ENCODE measurements around the gene DMRTC2. TPM values are rescaled to one million over a fixed set of nuclear protein-coding genes. Genes with fewer than 3 reads are reported as not detected.
A peak's percentile ranks its signal among the peaks of the same experiment; 100 is the strongest.

DMRTC2 gene
- total and polyA plus RNA-seq, 2 of the 8 experiments (the other 6 are each of a cell fraction or from before 2014, with no cell fraction given): not detected

GRCh38 chr19:41851456-41851855, 6.6 kb downstream of the DMRTC2 start:
- H4K91ac ChIP-seq (replicated peaks; ENCODE audit: insufficient read length, low read length): no peak overlapping the region
- H3K27ac ChIP-seq (ENCODE audit: low read depth, low read length): no peak overlapping the region
- H3K27me3 ChIP-seq (replicated peaks in 1 of 4; ENCODE audit: control insufficient read depth in 3 of 4, extremely low read depth in 1 of 4, insufficient read depth in 3 of 4, low read length in 3 of 4): no peaks in the 10 kb centered on the region
- H3K23me2 ChIP-seq (ENCODE audit: low read depth, low read length): no peaks in the 10 kb centered on the region
- H3K18ac ChIP-seq (ENCODE audit: extremely low read depth, low read length): no peak overlapping the region
- H3K9ac ChIP-seq (replicated peaks in 1 of 4; ENCODE audit: extremely low read depth in 1 of 4, low read depth in 3 of 4, low read length in 3 of 4): no peak overlapping the region
- no peak overlapping the region for H3K4me3 ChIP-seq (ENCODE audit: extremely low read depth in 1 of 4, insufficient read depth in 2 of 4, low read depth in 3 of 4, low read length in 4 of 4)
- H2BK5ac ChIP-seq (ENCODE audit: low read depth, low read length): no peak overlapping the region
- H3K56ac ChIP-seq (replicated peaks; ENCODE audit: insufficient read length, low read depth, low read length): no peak overlapping the region
- WGBS, 2 experiments (ENCODE audit: extremely low coverage in 1 of 2, insufficient coverage in 1 of 2, insufficient read length in 1 of 2, insufficient replicate concordance in 2 of 2, low coverage in 1 of 2, low lambda C conversion rate in 2 of 2, missing lambda C conversion rate in 1 of 2): 57% methylated on average over 4 of the region's 4 CpGs; no CpG with 5 or more reads in 1 of the 2 experiments
- FAIRE-seq: no peak
- H3K79me2 ChIP-seq (ENCODE audit: control insufficient read depth in 1 of 2, insufficient read depth in 2 of 2, low read length in 2 of 2): no peaks in the 10 kb centered on the region
- no peak for DNase-seq (ENCODE audit: low read depth in 1 of 2, low spot score in 2 of 2)
- no peak overlapping the region for H3K4ac ChIP-seq (replicated peaks; ENCODE audit: insufficient read length, low read depth, low read length)
- no peak overlapping the region for H3K4me2 ChIP-seq (ENCODE audit: insufficient read depth in 1 of 2, low read depth in 2 of 2, low read length in 2 of 2)
- H3K36me3 ChIP-seq (ENCODE audit: control insufficient read depth in 2 of 4, insufficient read depth in 4 of 4, low read length in 3 of 4): no peaks in the 10 kb centered on the region
- H2AFZ ChIP-seq (ENCODE audit: low read length): no peak overlapping the region
- no peaks in the 10 kb centered on the region; a peak in 1 of 7 replicates for H3K4me1 ChIP-seq (replicated peaks in 1 of 4; ENCODE audit: control insufficient read depth in 3 of 4, insufficient read depth in 4 of 4, low read length in 3 of 4)
- no peak overlapping the region for H2BK12ac ChIP-seq (ENCODE audit: low read depth, low read length)
- no peak overlapping the region; the same call in 1 of the 2 replicates for H2BK15ac ChIP-seq (ENCODE audit: low read length)
- H4K20me1 ChIP-seq (replicated peaks in 1 of 2; ENCODE audit: control insufficient read depth in 1 of 2, insufficient read depth in 2 of 2, low read length in 2 of 2): no peaks in the 10 kb centered on the region
- H3K14ac ChIP-seq (ENCODE audit: insufficient read length): no peak overlapping the region
- no peaks in the 10 kb centered on the region for H3K79me1 ChIP-seq (ENCODE audit: low read depth, low read length)
- H4K8ac ChIP-seq (ENCODE audit: extremely low read depth, insufficient read depth, low read length): no peak overlapping the region
- peak overlapping the region; percentile 32; the same call in 1 of the 2 replicates for H2BK20ac ChIP-seq (ENCODE audit: low read length)
- ChIA-PET POLR2A (ENCODE audit: partially characterized antibody) (interaction anchor here (0.6 to 4.1 kb wide), 5 partner anchors 8 to 22 kb away, joined by 3 to 31 read pairs (median 3); partner anchors contain the start of gene RPS19), CTCF (ENCODE audit: partially characterized antibody) (interaction anchor here (0.7 to 6.3 kb wide), 4 partner anchors 14 to 66 kb away, joined by 3 to 31 read pairs (median 4); no protein-coding TSS in a partner anchor)
- no peak for TF ChIP-seq ZNF274 (IDR thresholded peaks at IDR 0.05; ENCODE audit: borderline replicate concordance, extremely low read depth, low read length)
- TF ChIP-seq JUND (IDR thresholded peaks at IDR 0.05; ENCODE audit: low read length): no peak
- no peak for TF ChIP-seq SRF (IDR thresholded peaks at IDR 0.05; ENCODE audit: low read depth, low read length)
- no peak for TF ChIP-seq GTF2F1 (IDR thresholded peaks at IDR 0.05; ENCODE audit: borderline replicate concordance, low read depth, low read length)
- no peak for TF ChIP-seq CEBPB (IDR thresholded peaks at IDR 0.05; ENCODE audit: low read depth, low read length)
- TF ChIP-seq CHD2 (IDR thresholded peaks at IDR 0.05; ENCODE audit: low read length): no peak
- no peak for TF ChIP-seq HDAC2 (IDR thresholded peaks at IDR 0.05; ENCODE audit: borderline replicate concordance in 1 of 2, low read depth in 2 of 2, low read length in 2 of 2)
- no peak for TF ChIP-seq RBBP5 (IDR thresholded peaks at IDR 0.05; ENCODE audit: borderline replicate concordance, low read depth, low read length)
- TF ChIP-seq BRCA1 (IDR thresholded peaks at IDR 0.05; ENCODE audit: low read depth, low read length): no peak
- no peak for TF ChIP-seq POU5F1 (IDR thresholded peaks at IDR 0.05; ENCODE audit: low read depth, low read length)
- TF ChIP-seq POLR2A (IDR thresholded peaks at IDR 0.05; ENCODE audit: control extremely low read depth in 1 of 2, low read depth in 2 of 2, low read length in 2 of 2): no peak
- no peak overlapping the region for H4K5ac ChIP-seq (ENCODE audit: insufficient read length, low read depth, low read length)
- H3K9me3 ChIP-seq (ENCODE audit: insufficient read depth in 2 of 2, low read depth in 1 of 2, low read length in 1 of 2): peaks cover 0 to 11% of the 10 kb centered on the region in 2 experiments; a peak in 2 of 4 replicates
- no peak overlapping the region for H2AK5ac ChIP-seq (ENCODE audit: low read depth, low read length)
- H3K23ac ChIP-seq (ENCODE audit: insufficient read length): no peak overlapping the region
- no peak overlapping the region for H2BK120ac ChIP-seq (replicated peaks; ENCODE audit: low read depth, low read length)
